Measurements from ENCODE around the gene ATP9A. TPM values are rescaled to one million over a fixed set of nuclear protein-coding genes. Genes with fewer than 3 reads are reported as not detected.

The ATP9A gene
- total RNA-seq, 1 experiment from 2014 or later, result 18.6 TPM

DNA sequence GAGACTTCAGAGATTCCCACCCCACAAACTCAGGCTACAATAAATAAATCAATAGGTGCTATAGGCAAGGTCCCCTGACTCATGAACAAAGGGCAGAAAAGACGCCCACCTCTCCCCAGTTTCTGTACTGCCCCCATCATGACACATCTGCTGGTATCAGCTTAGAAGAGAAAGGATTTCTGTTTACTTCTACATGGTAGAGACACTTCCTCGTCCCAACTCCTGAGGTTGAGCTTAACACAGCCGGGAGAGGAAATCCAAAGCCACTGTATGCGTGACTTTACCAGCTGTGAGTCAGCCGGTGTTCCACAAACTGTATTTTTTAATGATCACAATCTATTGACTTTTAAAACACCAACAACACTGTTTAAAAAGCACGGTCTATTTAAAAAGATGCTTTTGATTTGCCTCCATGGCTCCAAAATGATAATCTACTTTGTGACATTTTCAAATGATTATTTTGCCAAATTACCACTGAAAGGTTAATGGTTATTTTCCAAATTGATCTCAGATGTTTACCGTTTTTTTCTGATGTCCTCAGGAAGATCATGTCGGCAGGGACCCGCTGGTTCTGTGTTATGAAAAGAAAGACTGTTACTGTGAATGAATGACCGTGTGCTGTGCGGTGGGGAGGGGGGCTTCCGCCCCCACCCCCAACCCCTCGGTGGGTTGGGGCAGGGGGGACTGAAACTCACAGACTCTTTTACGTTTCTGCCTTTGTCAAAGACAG, 72.5 kb downstream of the ATP9A start:
- no peak for TF ChIP-seq CTCF (conservative IDR thresholded peaks at IDR 0.05)
- no peak for TF ChIP-seq EZH2 (IDR thresholded peaks at IDR 0.05; ENCODE audit: low read depth)
- intact Hi-C loops (cut with micrococcal nuclease; ENCODE audit: unreplicated experiment), result no loop called here
- CTCF ChIA-PET, result interaction anchor here (0.5 to 1.1 kb wide), 4 partner anchors 56 to 448 kb away, joined by 3 to 7 read pairs (median 4); no protein-coding TSS in a partner anchor

DNA sequence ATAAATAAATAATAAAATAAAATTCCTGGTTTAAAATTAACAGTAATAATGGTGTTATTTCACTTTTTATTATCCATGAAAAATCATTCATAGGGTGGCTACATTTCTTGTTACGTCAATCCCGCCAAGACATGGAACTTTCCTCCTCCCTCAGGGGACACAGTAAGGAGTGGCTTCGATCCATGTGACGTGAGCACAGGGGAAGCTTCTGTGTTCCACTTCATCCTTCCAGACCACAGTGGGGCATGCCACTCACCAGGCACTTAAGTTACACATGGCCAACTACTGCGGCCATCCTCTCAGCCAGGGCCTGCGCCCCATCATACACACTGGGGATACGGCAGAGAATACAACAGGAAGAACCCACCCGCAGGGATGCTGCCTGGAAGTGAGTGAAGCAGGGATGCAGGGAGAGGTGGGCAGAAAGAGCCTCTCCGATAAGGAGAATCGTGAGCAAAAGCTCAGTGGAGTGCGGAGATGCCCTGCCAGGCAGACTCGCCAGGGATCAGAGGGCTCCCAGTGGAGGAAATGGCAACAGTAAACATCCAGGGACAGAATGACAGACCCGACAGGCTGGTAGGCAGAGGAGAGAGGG, 75.3 kb downstream of the ATP9A start:
- H3K9me3 ChIP-seq (ENCODE audit: insufficient read depth, low read depth), result no peaks in the 10 kb centered on the region
- H2AFZ ChIP-seq, result no peak overlapping the region
- BruUV-seq (replicated peaks), result no TSS peak
- H3K4me2 ChIP-seq, result no peak overlapping the region
- TF ChIP-seq EZH2 (IDR thresholded peaks at IDR 0.05; ENCODE audit: low read depth) (no peak), CTCF (conservative IDR thresholded peaks at IDR 0.05) (no peak)
- ChIA-PET POLR2A (ENCODE audit: unreplicated experiment) (no interaction called here), CTCF (interaction anchor here (0.6 to 0.9 kb wide), 2 partner anchors 33 to 418 kb away, joined by 3 to 11 read pairs; no protein-coding TSS in a partner anchor)
- H3K27me3 ChIP-seq (ENCODE audit: insufficient read depth, low read depth), result no peaks in the 10 kb centered on the region
- H3K27ac ChIP-seq, result no peak overlapping the region
- intact Hi-C loops (cut with micrococcal nuclease; ENCODE audit: unreplicated experiment), result no loop called here
- no peaks in the 10 kb centered on the region for H3K79me2 ChIP-seq (ENCODE audit: low read depth)
- H3F3A ChIP-seq (ENCODE audit: insufficient read depth, low read depth), result 0 out of 2 replicates have a peak, but pooled peaks cover 4% of the 10 kb centered on the region
- peaks cover 23% of the 10 kb centered on the region for H3K4me1 ChIP-seq (replicated peaks; ENCODE audit: insufficient read depth)
- DNase-seq, result no peak
- no peaks in the 10 kb centered on the region for H4K20me1 ChIP-seq (ENCODE audit: insufficient read depth)
- H3K9me2 ChIP-seq (ENCODE audit: insufficient read depth), result no peaks in the 10 kb centered on the region
- H3K4me3 ChIP-seq, result no peak overlapping the region
- H3K36me3 ChIP-seq (ENCODE audit: low read depth), result no peaks in the 10 kb centered on the region

More for the DNA sequence above, 72.5 kb downstream of the ATP9A start:
- Histone ChIP-seq H3F3A (ENCODE audit: insufficient read depth, low read depth) (no peaks in the 10 kb centered on the region), H3K36me3 (ENCODE audit: low read depth) (no peaks in the 10 kb centered on the region), H3K4me2 (no peak overlapping the region), H4K20me1 (ENCODE audit: insufficient read depth) (no peaks in the 10 kb centered on the region), H3K9me3 (ENCODE audit: insufficient read depth, low read depth) (no peaks in the 10 kb centered on the region), H3K4me3 (no peak overlapping the region), H3K79me2 (ENCODE audit: low read depth) (no peaks in the 10 kb centered on the region), H2AFZ (no peak overlapping the region), H3K27ac (no peak overlapping the region; the same call in 1 of the 2 replicates), H3K27me3 (ENCODE audit: insufficient read depth, low read depth) (no peaks in the 10 kb centered on the region), H3K9me2 (ENCODE audit: insufficient read depth) (no peaks in the 10 kb centered on the region), H3K4me1 (replicated peaks; ENCODE audit: insufficient read depth) (peaks cover 23% of the 10 kb centered on the region)
- no TSS peak for BruUV-seq (replicated peaks)
- DNase-seq, result peak; percentile 29 to 53
- POLR2A ChIA-PET (ENCODE audit: unreplicated experiment), result interaction anchor here (0.6 kb wide), 1 partner anchor 52 kb away, joined by 4 read pairs; no protein-coding TSS in a partner anchor

GRCh38 chr20:51691703-51692102, 76.5 kb downstream of the ATP9A start:
- TF ChIP-seq CTCF (conservative IDR thresholded peaks at IDR 0.05) (no peak), EZH2 (IDR thresholded peaks at IDR 0.05; ENCODE audit: low read depth) (no peak)
- peaks cover 11% of the 10 kb centered on the region; the same call in 1 of the 2 replicates for H3F3A ChIP-seq (ENCODE audit: insufficient read depth, low read depth)
- no peaks in the 10 kb centered on the region for H3K9me3 ChIP-seq (ENCODE audit: insufficient read depth, low read depth)
- no peak overlapping the region for H2AFZ ChIP-seq
- H3K36me3 ChIP-seq (ENCODE audit: low read depth), result no peaks in the 10 kb centered on the region
- H3K27me3 ChIP-seq (ENCODE audit: insufficient read depth, low read depth), result no peaks in the 10 kb centered on the region
- DNase-seq, result no peak
- CTCF ChIA-PET, result no interaction called here
- H3K9me2 ChIP-seq (ENCODE audit: insufficient read depth), result no peaks in the 10 kb centered on the region
- no peaks in the 10 kb centered on the region for H4K20me1 ChIP-seq (ENCODE audit: insufficient read depth)
- H3K4me3 ChIP-seq, result no peak overlapping the region
- H3K79me2 ChIP-seq (ENCODE audit: low read depth), result no peaks in the 10 kb centered on the region
- H3K4me1 ChIP-seq (replicated peaks; ENCODE audit: insufficient read depth), result peaks cover 23% of the 10 kb centered on the region
- H3K4me2 ChIP-seq, result no peak overlapping the region
- BruUV-seq (replicated peaks), result no TSS peak
- no peak overlapping the region for H3K27ac ChIP-seq
- intact Hi-C loops (cut with micrococcal nuclease; ENCODE audit: unreplicated experiment), result no loop called here
- POLR2A ChIA-PET (ENCODE audit: unreplicated experiment), result no interaction called here
